SW 1271 (cell line): Measurements from ENCODE around the gene AFAP1.

Experiments
- DNase-seq, 2 experiments: peaks; one replicate each; lab custom pipeline; 2025; lab: John Stamatoyannopoulos, UW

AFAP1 gene

DNA sequence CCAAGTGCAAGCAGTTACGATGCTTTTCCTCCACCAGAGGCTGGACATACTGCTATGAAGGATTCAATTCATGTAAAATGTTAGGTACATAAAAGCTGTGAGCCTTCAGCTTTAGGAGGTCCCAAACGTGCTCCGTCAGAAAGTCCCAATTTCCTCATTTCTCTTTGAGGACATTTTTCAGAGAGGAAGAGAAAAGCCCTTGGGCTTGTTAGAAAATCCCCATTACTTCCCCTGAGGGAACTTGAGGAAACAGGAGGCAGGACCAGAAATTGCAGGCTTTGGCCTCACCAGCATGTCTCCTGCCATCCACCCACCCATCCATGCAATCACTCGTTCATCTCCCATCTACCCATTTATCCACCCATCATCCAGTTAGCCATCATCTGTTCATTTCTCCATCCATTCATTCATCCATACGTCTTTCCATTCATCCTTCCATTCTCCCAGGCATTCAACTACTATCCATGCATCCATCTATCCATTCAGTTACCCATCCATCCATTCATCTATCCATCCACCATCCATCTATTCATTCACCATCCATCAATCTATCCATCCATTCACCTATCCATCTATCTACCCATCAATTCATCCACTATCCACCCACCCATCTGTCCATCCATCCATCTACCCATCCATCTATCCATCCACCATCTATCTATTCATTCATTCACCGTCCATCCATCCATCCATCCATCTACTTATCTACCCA, 223.5 kb downstream of the AFAP1 start:
- no peak for DNase-seq

- DNase-seq = no peak
Measured at GRCh38 chr4:7715271-7716009, 224.2 kb downstream of the AFAP1 start.

DNA sequence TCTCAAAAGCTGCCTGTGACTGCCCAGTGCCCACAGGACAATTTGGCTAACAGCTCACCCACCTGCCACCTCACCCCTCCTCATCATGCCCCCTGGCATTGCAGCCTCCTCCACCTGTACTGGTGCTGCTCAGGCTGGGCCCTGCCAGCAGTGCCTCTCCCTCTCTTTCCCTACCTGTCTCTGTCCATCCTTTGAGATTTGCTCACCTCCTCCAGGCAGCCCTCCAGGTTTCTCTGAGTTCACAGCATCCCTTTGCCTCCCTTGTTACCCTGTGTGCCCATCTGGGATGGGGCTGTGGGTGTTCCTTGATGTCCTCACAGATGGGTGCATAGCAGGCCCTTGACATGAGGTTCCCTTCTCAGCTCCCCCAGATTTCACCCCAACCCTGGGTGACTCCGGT, 224.9 kb downstream of the AFAP1 start:
- DNase-seq = no peak

DNA sequence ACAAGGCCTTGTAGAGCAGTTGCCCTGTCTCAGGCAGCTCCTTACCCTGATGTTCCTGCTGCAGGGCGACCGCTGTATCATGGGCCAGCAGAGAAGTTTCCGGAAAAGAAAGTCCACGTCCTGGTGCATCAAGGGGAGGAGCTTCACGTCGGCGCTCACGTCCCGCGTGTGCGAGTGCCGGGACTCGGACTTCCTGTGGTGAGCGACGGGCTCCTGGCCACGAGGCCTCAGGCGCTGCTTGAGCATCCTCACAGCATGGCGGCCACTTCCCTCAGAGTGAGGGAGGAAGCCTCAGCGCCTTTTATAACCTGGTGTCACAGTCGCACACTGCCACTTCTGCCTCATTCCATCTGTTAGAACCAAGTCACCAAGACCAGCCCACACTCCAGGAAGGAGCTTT, 225.5 kb downstream of the AFAP1 start:
- no peak for DNase-seq

- DNase-seq = no peak
Measured at GRCh38 chr4:7713757-7714156, 225.9 kb downstream of the AFAP1 start.

GRCh38 chr4:7712021-7712671, 227.5 kb downstream of the AFAP1 start:
- no peak for DNase-seq

- no peak for DNase-seq
Measured at GRCh38 chr4:7711307-7711963, 228.2 kb downstream of the AFAP1 start.

DNA sequence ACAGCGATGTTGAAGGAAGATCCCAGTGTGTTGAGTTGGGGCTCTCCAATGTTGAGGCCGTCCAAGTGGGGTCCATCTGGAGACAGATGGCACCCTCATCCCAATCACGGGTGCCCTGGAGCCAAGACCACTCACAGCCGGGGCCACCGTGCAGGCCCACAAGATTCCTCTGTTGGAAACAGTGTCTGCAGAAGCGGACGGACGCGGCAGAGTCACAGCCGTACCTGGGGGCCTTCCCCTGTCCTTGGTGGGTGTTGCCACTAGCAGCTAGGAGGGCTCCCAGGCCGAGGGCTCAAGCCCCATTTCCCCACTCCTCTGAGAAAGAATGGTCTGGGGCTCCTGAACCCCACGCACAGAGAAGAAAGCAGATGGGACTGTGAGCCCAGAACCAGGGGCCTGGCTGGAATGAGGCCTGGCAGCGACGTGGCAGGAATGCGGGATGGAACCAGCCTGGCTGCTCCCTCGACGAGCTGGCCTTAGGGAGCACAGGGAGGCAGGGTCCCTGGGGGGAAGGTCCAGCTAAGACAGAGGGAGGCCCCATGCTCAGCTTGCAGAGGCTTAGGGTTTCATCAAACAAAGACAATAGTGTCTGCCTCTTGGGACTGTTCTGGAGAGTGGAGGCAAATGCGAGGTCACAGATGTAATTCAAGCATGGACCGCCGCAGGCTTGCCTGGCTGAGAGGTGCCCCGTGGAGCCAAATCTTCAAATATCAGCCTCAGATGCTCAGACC, 228.9 kb downstream of the AFAP1 start:
- DNase-seq = no peak

- no peak for DNase-seq
Measured at GRCh38 chr4:7710126-7710525, 229.5 kb downstream of the AFAP1 start.

DNA sequence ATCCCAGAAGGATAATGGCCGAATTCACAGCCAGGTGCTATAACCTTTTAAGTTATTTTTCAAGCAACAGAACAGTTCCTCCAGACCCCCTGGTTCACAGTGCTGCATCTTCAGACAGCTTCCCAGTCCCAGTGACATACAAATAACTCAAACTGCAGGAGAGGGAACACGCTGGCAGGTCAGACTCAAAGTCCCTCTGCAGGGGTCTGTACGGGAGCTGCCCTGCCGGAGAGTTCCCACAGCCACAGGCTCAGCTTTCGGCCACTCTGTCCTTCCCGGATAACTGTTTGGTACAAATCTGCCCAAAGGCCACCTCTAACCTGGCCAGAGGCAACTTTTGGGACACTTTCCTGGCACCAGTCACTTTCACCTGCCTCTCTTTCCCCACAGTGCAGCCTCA, 230.2 kb downstream of the AFAP1 start:
- no peak for DNase-seq

DNA sequence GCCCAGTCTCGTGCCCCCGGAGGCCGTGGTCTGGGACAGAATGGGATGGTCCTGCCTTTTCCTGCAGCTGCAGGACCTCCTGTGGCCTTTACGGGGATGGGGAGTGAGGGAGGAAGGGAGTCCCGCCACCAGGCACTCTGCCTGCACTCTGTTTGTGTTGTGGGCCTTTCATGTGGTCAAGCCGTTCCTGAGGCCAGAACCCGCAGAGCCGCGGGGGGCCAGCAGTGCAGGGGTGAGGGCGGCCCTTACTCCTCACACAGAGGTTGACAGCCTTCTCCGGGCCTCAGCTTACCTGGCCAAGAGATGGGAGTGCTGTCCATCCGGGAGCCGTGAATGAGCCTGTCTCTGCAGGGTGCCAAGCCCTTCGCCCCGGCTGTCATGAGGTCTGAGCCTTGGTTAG, 230.7 kb downstream of the AFAP1 start:
- DNase-seq = no peak
